Keratinocyte (primary cell): ENCODE measurements around the gene DAPK2. TPM values are rescaled to one million over a fixed set of nuclear protein-coding genes. Genes with fewer than 3 reads are reported as not detected.

Source experiments
- DNase-seq: peaks from one replicate; pipeline ENCODE4 v3.0.0-alpha.2; 2011; ENCODE audit warnings: low read depth, missing footprints, low spot score
- FAIRE-seq: peaks from 2 replicates; lab custom pipeline; 2011; peaks lifted over from hg19 to GRCh38; lab: Jason Lieb, UNC
- H2AFZ ChIP-seq: 2 replicates; pipeline ENCODE4 v1.6.0; 2012; ENCODE audit warnings: low read length, control low read depth, inconsistent platforms; ENCODE audit not compliant: control insufficient read depth
- H3K27ac ChIP-seq: 2 replicates; pipeline ENCODE4 v1.5.1; 2011; ENCODE audit warnings: low read length; ENCODE audit not compliant: control insufficient read depth, insufficient read depth
- H3K27me3 ChIP-seq: 3 replicates; pipeline ENCODE4 v1.6.0; 2011; ENCODE audit warnings: low read length; ENCODE audit not compliant: control insufficient read depth, insufficient read depth; ENCODE audit errors: extremely low read depth
- H3K36me3 ChIP-seq, 2 experiments: 2 replicates in 1 of 2; 3 replicates in 1 of 2; pipeline ENCODE4 v1.5.1; 2011; ENCODE audit warnings: low read length in 2 of 2, mild to moderate bottlenecking in 1 of 2; ENCODE audit not compliant: control insufficient read depth in 2 of 2, insufficient read depth in 2 of 2; ENCODE audit errors: extremely low read depth in 1 of 2
- H3K4me1 ChIP-seq: 3 replicates; pipeline ENCODE4 v1.5.1; 2011; ENCODE audit warnings: low read length; ENCODE audit not compliant: control insufficient read depth, insufficient read depth; ENCODE audit errors: extremely low read depth
- H3K4me2 ChIP-seq: 3 replicates; pipeline ENCODE4 v1.6.0; 2011; ENCODE audit warnings: low read depth, low read length; ENCODE audit not compliant: control insufficient read depth, insufficient read depth; ENCODE audit errors: extremely low read depth
- H3K4me3 ChIP-seq, 3 experiments: fragments of 200-600 bp in 1 of 3; sonication (generic) in 1 of 3; 2 replicates in 2 of 3; 3 replicates in 1 of 3; pipeline ENCODE4 v1.5.1; 2011 to 2016; ENCODE audit warnings: low read length in 3 of 3, mild to moderate bottlenecking in 3 of 3, control low read depth in 2 of 3, inconsistent platforms in 1 of 3, low read depth in 1 of 3, mixed read lengths in 1 of 3, mixed run types in 1 of 3, moderate library complexity in 1 of 3; ENCODE audit not compliant: control insufficient read depth in 2 of 3, insufficient read depth in 2 of 3; ENCODE audit errors: extremely low read depth in 1 of 3
- H3K79me2 ChIP-seq: 2 replicates; pipeline ENCODE4 v1.6.0; 2012; ENCODE audit warnings: low read length; ENCODE audit not compliant: control insufficient read depth, insufficient read depth
- H3K9ac ChIP-seq: 3 replicates; pipeline ENCODE4 v1.6.0; 2011; ENCODE audit warnings: low read length; ENCODE audit not compliant: control insufficient read depth, insufficient read depth; ENCODE audit errors: extremely low read depth
- H3K9me1 ChIP-seq: 3 replicates; pipeline ENCODE4 v1.6.0; 2011; ENCODE audit warnings: low read length; ENCODE audit not compliant: control insufficient read depth, insufficient read depth; ENCODE audit errors: extremely low read depth
- H3K9me3 ChIP-seq: 2 replicates; pipeline ENCODE4 v1.5.1; 2012; ENCODE audit warnings: low read depth, low read length; ENCODE audit not compliant: control insufficient read depth
- H4K20me1 ChIP-seq: 3 replicates; pipeline ENCODE4 v1.6.0; 2011; ENCODE audit warnings: low read length; ENCODE audit not compliant: control insufficient read depth, insufficient read depth; ENCODE audit errors: extremely low read depth
- CTCF ChIP-seq, 3 experiments: IDR thresholded peaks in 1 of 3; conservative IDR thresholded peaks in 1 of 3; optimal IDR thresholded peaks in 1 of 3; 2 replicates in 2 of 3; 3 replicates in 1 of 3; pipeline versions ENCODE3 to v1.5.1; 2011; ENCODE audit warnings: low read length in 3 of 3, mild to moderate bottlenecking in 3 of 3, moderate library complexity in 2 of 3, control low read depth in 1 of 3, inconsistent platforms in 1 of 3; ENCODE audit not compliant: insufficient read depth in 2 of 3; ENCODE audit errors: extremely low read depth in 1 of 3
- EZH2 ChIP-seq: IDR thresholded peaks from one replicate; pipeline ENCODE4 v1.6.1; 2012; ENCODE audit warnings: inconsistent platforms, mild to moderate bottlenecking, low read length, moderate library complexity
- dilution Hi-C: fragments of 300-500 bp; cut with MboI; formaldehyde crosslinking; loops from one replicate; pipeline ENCODE4 v1.7.0; 2020; ENCODE audit warnings: low sequenced_read_pairs; ENCODE audit not compliant: extremely low pct_ligation_motif_present
- polyA plus RNA-seq, 5 experiments: library from polyadenylated mRNA; depleted of rRNA in 3 of 5; stranded (reverse) in 3 of 5; stranded (forward) in 1 of 5; unstranded in 1 of 5; fragments of >200 nt; gene quantifications; 1 replicate in 1 of 5; 2 replicates in 3 of 5; 3 replicates in 1 of 5; pipeline versions ENCODE4 v1.2.1 to v1.2.3, GENCODE V29; 2011 to 2012; ENCODE audit warnings: missing spikeins in 2 of 5, low read depth in 1 of 5, low replicate concordance in 1 of 5

The DAPK2 gene
- polyA plus RNA-seq, 1 donor (not counting 4 experiments of a cell fraction or from before 2014, with no cell fraction given): 1.4 TPM

DNA sequence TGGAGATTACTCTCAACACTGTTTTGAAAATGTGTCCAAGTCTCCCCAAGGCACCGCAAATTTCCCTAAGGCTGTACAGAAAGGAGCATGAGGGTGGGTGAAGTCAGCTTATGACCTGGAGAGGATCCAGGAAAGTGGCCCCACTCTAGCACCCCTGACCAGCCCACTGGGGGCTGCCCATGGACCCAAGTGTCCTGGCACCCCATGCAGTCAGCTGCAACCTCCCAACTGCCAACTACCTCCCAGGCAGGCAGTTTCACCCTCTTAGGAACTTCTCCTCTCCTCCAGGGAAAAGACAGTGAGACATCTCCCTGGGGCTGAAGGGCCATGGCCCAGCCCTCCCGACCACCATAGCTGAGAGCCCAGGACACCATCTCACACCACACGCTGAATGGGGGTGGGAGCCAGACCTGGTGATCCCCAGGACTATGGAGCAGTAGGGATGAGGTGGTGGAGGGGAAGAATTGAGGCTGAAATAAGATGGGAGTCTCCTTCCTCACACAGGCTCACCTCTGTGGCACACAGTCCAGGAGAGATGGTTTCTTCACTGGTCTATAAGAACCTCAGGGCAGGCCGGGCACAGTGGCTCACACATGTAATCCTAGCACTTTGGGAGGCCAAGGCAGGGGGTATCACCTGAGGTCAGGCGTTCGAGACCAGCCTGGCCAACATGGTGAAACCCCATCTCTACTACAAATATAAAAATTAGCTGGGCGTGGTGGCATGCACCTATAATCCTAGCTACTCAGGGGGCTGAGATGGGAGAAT, 104.4 kb downstream of the DAPK2 start:
- no peak overlapping the region for H3K4me3 ChIP-seq
- H3K4me1 ChIP-seq: peaks cover 13% of the 10 kb centered on the region
- H3K9me3 ChIP-seq: no peaks in the 10 kb centered on the region
- dilution Hi-C loops: no loop called here
- H3K36me3 ChIP-seq: no peaks in the 10 kb centered on the region
- H3K4me2 ChIP-seq: no peak overlapping the region
- no peak overlapping the region for H2AFZ ChIP-seq
- no peak for TF ChIP-seq CTCF (optimal IDR thresholded peaks at IDR 0.05 in 1 of 3, IDR thresholded peaks at IDR 0.05 in 1 of 3, conservative IDR thresholded peaks at IDR 0.05 in 1 of 3; ENCODE audit: extremely low read depth in 1 of 3, insufficient read depth in 2 of 3, low read length in 3 of 3)
- TF ChIP-seq EZH2: no peak
- H3K9me1 ChIP-seq: no peaks in the 10 kb centered on the region
- FAIRE-seq: no peak
- no peak for DNase-seq
- H3K79me2 ChIP-seq: no peaks in the 10 kb centered on the region
- no peak overlapping the region for H3K9ac ChIP-seq
- no peaks in the 10 kb centered on the region for H3K27me3 ChIP-seq
- no peaks in the 10 kb centered on the region for H4K20me1 ChIP-seq
- H3K27ac ChIP-seq: no peak overlapping the region

DNA sequence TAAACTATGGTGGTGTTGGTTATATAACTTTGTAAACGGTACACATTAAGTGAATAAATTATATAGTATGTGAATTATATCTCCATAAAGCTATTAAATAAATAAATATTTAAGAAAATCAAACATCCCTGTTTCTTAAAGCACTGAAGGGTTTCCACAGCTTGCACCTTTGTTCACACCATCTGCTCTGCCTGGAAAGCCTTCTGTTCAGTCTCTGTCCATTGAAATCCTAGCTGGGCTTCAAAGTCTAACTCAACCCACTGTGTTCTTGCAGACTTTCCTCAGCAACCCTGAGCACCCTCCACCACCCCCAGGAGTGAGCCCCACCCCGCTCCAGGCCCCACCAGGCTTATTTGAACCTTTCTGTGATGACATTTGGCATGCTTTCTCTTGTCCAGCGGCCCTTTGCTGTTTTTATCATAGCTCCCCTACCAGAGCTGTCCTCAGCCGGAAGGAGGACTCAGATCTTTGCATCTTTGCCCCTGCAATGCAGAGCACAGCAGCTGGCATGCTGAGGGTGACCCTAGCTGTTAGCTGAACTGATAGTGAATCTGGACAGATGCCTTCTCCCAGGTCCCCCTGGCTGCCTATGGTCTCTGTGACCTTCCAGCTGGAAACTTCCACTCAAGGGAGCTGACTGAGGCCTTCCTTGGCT, 105.2 kb downstream of the DAPK2 start:
- H4K20me1 ChIP-seq: no peaks in the 10 kb centered on the region
- no peaks in the 10 kb centered on the region for H3K79me2 ChIP-seq
- H3K27ac ChIP-seq: no peak overlapping the region
- no peaks in the 10 kb centered on the region for H3K9me1 ChIP-seq
- H3K36me3 ChIP-seq: no peaks in the 10 kb centered on the region
- FAIRE-seq (no peak), DNase-seq (no peak)
- dilution Hi-C loops: no loop called here
- no peak overlapping the region for H3K9ac ChIP-seq
- H3K4me2 ChIP-seq: no peak overlapping the region
- H2AFZ ChIP-seq: no peak overlapping the region
- H3K4me3 ChIP-seq: no peak overlapping the region
- no peaks in the 10 kb centered on the region for H3K9me3 ChIP-seq
- H3K27me3 ChIP-seq: no peaks in the 10 kb centered on the region
- H3K4me1 ChIP-seq: peaks cover 12% of the 10 kb centered on the region
- no peak for TF ChIP-seq EZH2
